K562 (cell line): Measurements from ENCODE around the gene TMTC2. TPM values are rescaled to one million over a fixed set of nuclear protein-coding genes. Genes with fewer than 3 reads are reported as not detected.

Experiments
- ATAC-seq: fragments of 200-7000 bp; cut with Tn5 transposase; 3 replicates; pipeline ENCODE4 v1.9.1; 2020; ENCODE audit warnings: moderate library complexity
- BruUV-seq: library from RNA; stranded (reverse); fragments of 400-500 nt; replicated peaks from 2 replicates; lab custom pipeline; 2021; lab: Mats Ljungman, UMichigan
- CTCF ChIA-PET: fragments of 300-600 bp; formaldehyde crosslinking; extraction: SDS; loops from one replicate; lab custom pipeline; 2021; ENCODE audit warnings: low intra/inter-chr PET ratio; lab: Yijun Ruan, JAX
- POLR2A ChIA-PET: fragments of 300-600, 350-650 bp; sonication (Branson Sonifier 250); formaldehyde crosslinking; extraction: SDS; loops from one replicate; lab custom pipeline; 2021; ENCODE audit warnings: antibody characterized with exemption, inconsistent platforms; lab: Yijun Ruan, JAX
- DNase-seq, 4 experiments: peaks; one replicate each; pipeline versions ENCODE4 v3.0.0 to v3.0.0-alpha.2; 2011 to 2018; ENCODE audit warnings: low spot score in 3 of 4, mixed read lengths in 3 of 4; ENCODE audit errors: extremely low read depth in 1 of 4
- FAIRE-seq: peaks from 2 replicates; lab custom pipeline; 2011; peaks lifted over from hg19 to GRCh38; lab: Jason Lieb, UNC
- H2AFZ ChIP-seq: 2 replicates; pipeline ENCODE4 v1.6.0; 2011; ENCODE audit warnings: low read depth, low read length, control low read depth, inconsistent platforms
- H3K27ac ChIP-seq: fragments of 200-600 bp; 3 replicates; pipeline ENCODE4 v1.8.0; 2011; ENCODE audit warnings: low read depth, mild to moderate bottlenecking, control low read depth, inconsistent platforms, low read length, moderate library complexity, mixed read lengths; ENCODE audit errors: extremely low read depth
- H3K27me3 ChIP-seq, 2 experiments: fragments of 300-600 bp in 1 of 2; 2 replicates in 1 of 2; 3 replicates in 1 of 2; pipeline versions ENCODE4 v1.6.0 to v1.8.0; 2011; ENCODE audit warnings: inconsistent platforms in 2 of 2, low read length in 2 of 2, mild to moderate bottlenecking in 1 of 2, mixed read lengths in 1 of 2, moderate library complexity in 1 of 2; ENCODE audit not compliant: control insufficient read depth in 2 of 2, insufficient read depth in 2 of 2
- H3K36me3 ChIP-seq: fragments of 300-600 bp; 3 replicates; pipeline ENCODE4 v1.8.0; 2011; ENCODE audit warnings: mild to moderate bottlenecking, low read length, inconsistent platforms; ENCODE audit not compliant: control insufficient read depth, insufficient read depth
- H3K4me1 ChIP-seq, 2 experiments: fragments of 200-600 bp in 1 of 2; replicated peaks in 1 of 2; 2 replicates in 1 of 2; 3 replicates in 1 of 2; pipeline versions ENCODE4 v1.5.1 to v1.8.0; 2011; ENCODE audit warnings: inconsistent platforms in 2 of 2, low read length in 2 of 2, mild to moderate bottlenecking in 1 of 2, mixed read lengths in 1 of 2, moderate library complexity in 1 of 2; ENCODE audit not compliant: control insufficient read depth in 2 of 2, insufficient read depth in 2 of 2
- H3K4me2 ChIP-seq: 2 replicates; pipeline ENCODE4 v1.6.1; 2011; ENCODE audit warnings: low read length, control low read depth, inconsistent platforms, mixed read lengths; ENCODE audit not compliant: insufficient read depth
- H3K4me3 ChIP-seq: fragments of 200-600 bp; sonication (generic), shearing (Covaris generic); 2 replicates; pipeline ENCODE4 v1.5.1; 2016; ENCODE audit warnings: control low read depth, inconsistent platforms
- H3K79me2 ChIP-seq: fragments of 200-600 bp; 3 replicates; pipeline ENCODE4 v1.8.0; 2011; ENCODE audit warnings: low read length, inconsistent platforms; ENCODE audit not compliant: control insufficient read depth, insufficient read depth
- H3K9ac ChIP-seq, 2 experiments: 2 replicates each; pipeline versions ENCODE4 v1.6.0 to v1.6.1; 2011; ENCODE audit warnings: low read depth in 2 of 2, low read length in 2 of 2, control low read depth in 1 of 2, inconsistent platforms in 1 of 2, mild to moderate bottlenecking in 1 of 2, mixed read lengths in 1 of 2; ENCODE audit not compliant: insufficient read depth in 1 of 2
- H3K9me1 ChIP-seq: one replicate; pipeline ENCODE4 v1.6.0; 2011; ENCODE audit warnings: inconsistent platforms, mild to moderate bottlenecking, low read length, moderate library complexity; ENCODE audit not compliant: control insufficient read depth, insufficient read depth
- H3K9me3 ChIP-seq: replicated peaks from 2 replicates; pipeline ENCODE4 v1.5.1; 2011; ENCODE audit warnings: low read depth, low read length, inconsistent platforms; ENCODE audit not compliant: control insufficient read depth, insufficient read depth
- H4K20me1 ChIP-seq: replicated peaks from 2 replicates; pipeline ENCODE4 v1.6.1; 2011; ENCODE audit warnings: low read length, inconsistent platforms, mixed read lengths; ENCODE audit not compliant: control insufficient read depth, insufficient read depth
- BMI1 ChIP-seq: fragments of 150-350 bp; IDR thresholded peaks from 2 replicates; pipeline ENCODE4 v1.6.1; 2014; ENCODE audit warnings: low read length
- E2F5 ChIP-seq: sonication (generic); formaldehyde crosslinking; IDR thresholded peaks from 2 replicates; pipeline ENCODE4 v1.8.0; 2022; ENCODE audit warnings: mild to moderate bottlenecking, missing genetic modification reagents
- FIP1L1 ChIP-seq: fragments of 200-400 bp; formaldehyde crosslinking; IDR thresholded peaks from 2 replicates; pipeline ENCODE4 v1.6.1; 2018; ENCODE audit warnings: mild to moderate bottlenecking, low read depth, low read length; ENCODE audit not compliant: poor library complexity, severe bottlenecking
- ILK ChIP-seq: fragments of 450-650 bp; IDR thresholded peaks from 2 replicates; pipeline ENCODE4 v1.6.1; 2016; ENCODE audit warnings: missing genetic modification characterization, low read depth, mild to moderate bottlenecking, missing compliant biosample characterization, moderate library complexity, borderline replicate concordance
- MCM7 ChIP-seq, 2 experiments: fragments of 450-650 bp; IDR thresholded peaks; 2 replicates each; pipeline ENCODE4 v1.6.1; 2016 to 2018
- SREBF1 ChIP-seq: fragments of 150-350 bp; IDR thresholded peaks from 2 replicates; pipeline ENCODE4 v1.6.1; 2014; ENCODE audit warnings: antibody characterized with exemption, low read depth, low read length, borderline replicate concordance
- TFAM ChIP-seq: fragments of 250-450 bp; sonication (Bioruptor Pico); conservative IDR thresholded peaks from 2 replicates; pipeline ENCODE4 v1.5.0; 2021; ENCODE audit warnings: mild to moderate bottlenecking, moderate library complexity
- ZNF23 ChIP-seq: fragments of 250-450 bp; sonication (Bioruptor Pico); IDR thresholded peaks from 2 replicates; pipeline ENCODE4 v1.4.0; 2020; ENCODE audit warnings: mild to moderate bottlenecking
- ZNF232 ChIP-seq: sonication (generic); formaldehyde crosslinking; IDR thresholded peaks from 2 replicates; pipeline ENCODE4 v1.8.0; 2022; ENCODE audit warnings: mild to moderate bottlenecking, missing genetic modification reagents
- ZNF507 ChIP-seq: conservative IDR thresholded peaks from 2 replicates; pipeline ENCODE4 v1.6.1; 2017; ENCODE audit warnings: missing genetic modification characterization, missing compliant biosample characterization
- ZNF551 ChIP-seq: fragments of 250-450 bp; sonication (Bioruptor Pico); IDR thresholded peaks from 2 replicates; pipeline ENCODE4 v1.5.0; 2021; ENCODE audit warnings: mild to moderate bottlenecking, moderate library complexity
- WGBS: fragments of 100-300 bp; shearing (Covaris generic); methylation state at CpG from one replicate; pipeline ENCODE4 v1.1.6; 2016; ENCODE audit warnings: low coverage, mixed read lengths; ENCODE audit not compliant: insufficient coverage; ENCODE audit errors: missing lambda C conversion rate; 5-methylcytosine and 5-hydroxymethylcytosine counted together
- in situ Hi-C: fragments of 300-500 bp; cut with MboI; formaldehyde crosslinking; loops from 4 replicates; pipeline ENCODE4 v1.15.0; 2018; ENCODE audit warnings: inconsistent platforms, mixed read lengths
- intact Hi-C: fragments of 100-400 bp; cut with micrococcal nuclease; formaldehyde crosslinking; loops from 2 replicates; pipeline ENCODE4 v1.14.2; 2022
- polyA plus RNA-seq, 8 experiments: library from polyadenylated mRNA; depleted of rRNA in 4 of 8; stranded (reverse) in 5 of 8; unstranded in 3 of 8; fragments of >200 nt; fragmentation: Nextera tagmentation in 2 of 8; fragmentation: Illumina TruSeq in 1 of 8; extraction: Ambion mirVana in 2 of 8; extraction: Trizol in 1 of 8; gene quantifications; 2 replicates each; pipeline versions ENCODE4 v1.2.1 to v1.2.3, GENCODE V29; 2011 to 2014; ENCODE audit warnings: inconsistent platforms in 1 of 8, missing spikeins in 1 of 8
- total RNA-seq, 7 experiments: library from RNA; depleted of rRNA in 6 of 7; stranded (reverse); fragments of >200 nt in 6 of 7; fragmentation: Illumina TruSeq in 2 of 7; extraction: Trizol in 2 of 7; gene quantifications; 2 replicates each; pipeline versions ENCODE4 v1.2.1 to v1.2.3, GENCODE V29; 2011 to 2021; ENCODE audit warnings: low replicate concordance in 1 of 7

TMTC2 gene
- total and polyA plus RNA-seq, 9 of the 15 experiments (the other 6 are each of a cell fraction or from before 2014, with no cell fraction given): 0.29 to 1.1 (median 0.55) TPM

DNA sequence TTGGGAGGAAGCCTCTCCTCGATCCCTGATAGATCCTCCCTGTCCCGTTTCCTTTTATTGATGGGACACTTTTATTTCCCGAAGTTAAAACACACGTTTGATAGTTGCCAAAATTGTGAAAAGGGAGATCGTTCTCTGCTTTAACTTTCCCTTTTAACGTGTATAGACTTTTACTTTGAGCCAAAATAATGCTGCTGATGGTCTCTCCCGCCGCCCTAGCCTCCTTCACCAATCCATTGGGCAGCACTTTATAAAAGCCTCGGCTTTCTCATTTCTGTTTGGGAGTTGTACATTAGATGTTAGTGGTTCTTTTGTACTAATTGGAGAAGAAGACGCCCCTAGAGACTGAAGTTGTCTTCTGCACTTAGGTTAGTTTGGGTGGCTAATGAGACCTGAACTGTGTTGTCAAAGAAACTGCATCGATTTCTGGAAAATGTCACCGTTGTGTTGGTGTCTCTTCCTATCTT, 1.4 kb downstream of the TMTC2 start:
- no peaks in the 10 kb centered on the region for H3K9me3 ChIP-seq
- peaks cover 0 to 5% of the 10 kb centered on the region in 2 experiments; a peak in 2 of 5 replicates for H3K27me3 ChIP-seq
- no peak overlapping the region for H2AFZ ChIP-seq
- ChIA-PET CTCF (no interaction called here), POLR2A (no interaction called here)
- ATAC-seq: no peak
- H3K9ac ChIP-seq: no peak overlapping the region
- 1% methylated on average over 12 of the region's 12 CpGs for WGBS
- H3K36me3 ChIP-seq: no peaks in the 10 kb centered on the region
- H3K4me3 ChIP-seq: no peak overlapping the region
- DNase-seq: no peak
- no TSS peak for BruUV-seq
- intact Hi-C loops (loop anchor here (5.0 to 10.0 kb wide), 2 partner anchors 207 to 1134 kb away; no protein-coding TSS in a partner anchor), in situ Hi-C loops (no loop called here)
- peaks cover 0 to 15% of the 10 kb centered on the region in 2 experiments; a peak in 3 of 5 replicates for H3K4me1 ChIP-seq
- TF ChIP-seq SREBF1: no peak
- TF ChIP-seq ILK: no peak
- no peaks in the 10 kb centered on the region for H3K9me1 ChIP-seq
- no peak for FAIRE-seq
- H3K4me2 ChIP-seq: peak overlapping the region; percentile 53; the same call in 1 of the 2 replicates
- H3K27ac ChIP-seq: no peak overlapping the region
- no peaks in the 10 kb centered on the region for H3K79me2 ChIP-seq
- no peaks in the 10 kb centered on the region for H4K20me1 ChIP-seq

DNA sequence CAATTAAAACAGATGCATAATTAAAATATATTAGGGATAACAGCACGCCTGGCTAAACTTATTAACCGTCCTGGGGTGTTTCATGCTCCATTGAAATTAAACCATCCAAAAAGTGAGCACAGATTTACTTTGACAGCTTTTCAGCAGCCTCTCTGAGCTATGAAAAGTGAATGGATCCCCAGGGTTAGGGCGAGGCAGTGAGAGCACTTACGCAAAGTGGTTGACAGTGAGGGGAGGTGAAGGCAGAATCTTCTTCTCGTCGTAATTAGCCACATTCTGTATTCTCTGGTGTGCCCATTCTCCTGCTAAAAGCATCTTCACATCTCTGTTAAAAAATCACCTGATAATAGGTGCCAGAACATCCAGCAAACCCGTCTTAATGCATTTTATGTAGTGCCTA, 1.9 kb downstream of the TMTC2 start:
- no peak overlapping the region for H3K4me2 ChIP-seq
- FAIRE-seq: no peak
- H4K20me1 ChIP-seq: no peaks in the 10 kb centered on the region
- no peak overlapping the region for H2AFZ ChIP-seq
- no TSS peak for BruUV-seq
- H3K9me3 ChIP-seq: no peaks in the 10 kb centered on the region
- POLR2A ChIA-PET: no interaction called here
- peaks cover 0 to 5% of the 10 kb centered on the region in 2 experiments; a peak in 2 of 5 replicates for H3K27me3 ChIP-seq
- DNase-seq: no peak
- no peaks in the 10 kb centered on the region for H3K9me1 ChIP-seq
- H3K79me2 ChIP-seq: no peaks in the 10 kb centered on the region
- TF ChIP-seq ZNF232 (CRISPR knock-in tag) (no peak), ZNF23 (no peak), ZNF551 (no peak), BMI1 (no peak), FIP1L1 (no peak), TFAM (CRISPR knock-in tag) (no peak), MCM7 (IDR thresholded peaks at IDR 0.05) (no peak), ZNF507 (tag) (no peak), E2F5 (CRISPR knock-in tag) (no peak)
- in situ Hi-C loops (no loop called here), intact Hi-C loops (loop anchor here (5.0 to 10.0 kb wide), 2 partner anchors 206 to 1134 kb away; no protein-coding TSS in a partner anchor)
- no peak overlapping the region for H3K4me3 ChIP-seq
- CTCF ChIA-PET: no interaction called here
- no peaks in the 10 kb centered on the region for H3K36me3 ChIP-seq
- WGBS: 3% methylated on average over 7 of the region's 7 CpGs
- peaks cover 0 to 15% of the 10 kb centered on the region in 2 experiments; a peak in 3 of 5 replicates for H3K4me1 ChIP-seq
- H3K9ac ChIP-seq: no peak overlapping the region
- no peak for ATAC-seq
- H3K27ac ChIP-seq: no peak overlapping the region
